SK-N-SH treated with all-trans-retinoic acid at 6 μM for 48 hours (cell line): ENCODE measurements around the gene PIK3R5.

Source experiments
- ARNTL ChIP-seq: fragments of 450-650 bp; formaldehyde crosslinking; IDR thresholded peaks from 2 replicates; pipeline ENCODE4 v1.5.0; 2020; ENCODE audit warnings: low read depth, mild to moderate bottlenecking, moderate library complexity, borderline replicate concordance
- ESRRG ChIP-seq: fragments of 250-450 bp; sonication (Bioruptor Pico); IDR thresholded peaks from 2 replicates; pipeline ENCODE4 v1.6.1; 2021; ENCODE audit warnings: mild to moderate bottlenecking
- OSR1 ChIP-seq: fragments of 250-450 bp; sonication (Bioruptor Pico); IDR thresholded peaks from 2 replicates; pipeline ENCODE4 v1.8.0; 2022; ENCODE audit warnings: moderate library complexity, mild to moderate bottlenecking, inconsistent platforms
- ZNF8 ChIP-seq: fragments of 450-650 bp; formaldehyde crosslinking; IDR thresholded peaks from 2 replicates; pipeline ENCODE4 v1.5.0; 2020; ENCODE audit warnings: mild to moderate bottlenecking, moderate library complexity

DNA sequence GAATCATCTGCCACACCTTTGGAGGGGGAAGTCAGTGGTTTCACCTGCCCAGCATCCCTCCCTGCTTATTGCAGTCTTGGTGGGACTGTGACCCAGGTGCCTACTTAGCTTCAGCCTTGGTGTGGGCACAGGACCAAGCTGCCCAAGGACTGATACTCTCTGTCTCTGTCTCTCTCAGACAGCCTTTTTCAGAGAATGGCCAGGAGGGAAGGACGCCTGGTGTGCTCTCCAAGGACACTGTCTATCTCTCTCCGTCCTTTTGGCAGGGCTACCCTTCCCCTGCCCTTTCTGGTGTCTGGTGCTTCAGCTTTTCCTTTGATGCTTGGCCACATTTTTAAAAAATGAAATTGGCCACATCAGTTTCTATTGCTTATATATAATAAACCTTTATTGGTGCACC lies 117.6 kb downstream of the PIK3R5 start:
- TF ChIP-seq OSR1 (CRISPR knock-in tag) (no peak), ZNF8 (CRISPR knock-in tag) (no peak), ESRRG (CRISPR knock-in tag) (no peak), ARNTL (no peak)
